HG03442 (cell line): ENCODE results near the gene DDAH1.
A peak's percentile ranks its signal among the peaks of the same experiment; 100 is the strongest.

ENCODE experiments used
- ATAC-seq: cut with Tn5 transposase; IDR thresholded peaks from one replicate; pipeline ENCODE4 v1.9.1; 2021; ENCODE audit warnings: mild to moderate bottlenecking, moderate library complexity; ENCODE audit not compliant: unreplicated experiment

Gene DDAH1

GRCh38 chr1:85279458-85280080 is 185.4 kb downstream of the DDAH1 start:
- no peak for ATAC-seq

DNA sequence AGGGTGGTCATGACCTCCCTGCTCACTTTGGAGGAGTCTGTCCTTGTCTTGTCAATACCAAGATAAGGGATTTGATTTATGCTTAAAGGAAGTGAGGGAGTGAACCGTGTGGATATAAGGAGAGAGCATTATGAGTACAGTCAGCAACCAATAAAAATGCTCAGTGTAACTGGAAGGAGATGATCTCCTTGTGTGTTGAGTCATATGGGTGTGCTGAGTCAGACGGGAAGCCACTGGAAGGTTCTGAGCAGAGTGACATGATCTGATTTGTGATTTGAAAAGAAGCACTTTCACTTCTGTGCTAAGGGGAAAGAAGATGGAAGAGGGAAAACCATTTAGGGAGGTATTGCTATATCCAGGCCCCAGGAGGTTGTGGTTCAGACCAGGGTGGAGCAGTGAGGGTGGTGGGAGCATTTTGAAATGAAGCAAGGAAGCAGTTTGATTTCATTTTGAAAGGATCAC is 186.1 kb downstream of the DDAH1 start:
- peak; percentile 26 for ATAC-seq

- ATAC-seq: no peak
Measured at GRCh38 chr1:85277802-85278201, 187.2 kb downstream of the DDAH1 start.

DNA sequence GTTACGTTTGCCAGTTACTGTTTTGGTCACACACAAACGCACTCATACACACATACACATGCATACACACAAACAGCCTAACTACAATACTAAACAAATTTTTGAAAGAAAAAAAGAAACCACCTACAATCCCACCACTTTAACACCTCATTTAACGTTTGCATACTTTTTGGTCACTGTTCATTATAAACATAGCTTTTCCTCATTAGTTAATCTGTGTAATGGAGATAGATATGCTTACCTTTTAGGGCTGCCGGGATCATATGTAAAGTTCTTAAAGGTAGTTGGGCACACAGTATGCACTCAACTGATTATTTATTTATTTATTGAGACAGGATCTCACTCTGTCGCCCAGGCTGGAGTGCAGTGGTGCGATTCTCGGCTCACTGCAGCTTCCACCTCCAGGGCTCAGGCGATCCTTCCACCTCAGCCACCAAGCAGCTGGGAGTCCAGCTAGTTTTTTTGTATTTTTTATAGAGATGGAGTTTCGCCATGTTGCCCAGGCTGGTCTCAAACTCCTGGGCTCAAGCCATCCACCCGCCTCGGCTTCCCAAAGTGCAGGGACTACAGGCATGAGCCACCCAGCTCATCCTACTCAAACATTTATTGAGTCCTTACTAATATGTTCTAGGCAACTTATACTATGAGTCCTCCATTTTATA is 187.8 kb downstream of the DDAH1 start:
- ATAC-seq: no peak

GRCh38 chr1:85276215-85276977 is 188.6 kb downstream of the DDAH1 start, which contains the start of gene BCL10:
Gene BCL10, minus strand, starts transcription at chr1:85276632. Its CDS starts 280 bp downstream, at chr1:85276352.
- peak; percentile 95 for ATAC-seq

DNA sequence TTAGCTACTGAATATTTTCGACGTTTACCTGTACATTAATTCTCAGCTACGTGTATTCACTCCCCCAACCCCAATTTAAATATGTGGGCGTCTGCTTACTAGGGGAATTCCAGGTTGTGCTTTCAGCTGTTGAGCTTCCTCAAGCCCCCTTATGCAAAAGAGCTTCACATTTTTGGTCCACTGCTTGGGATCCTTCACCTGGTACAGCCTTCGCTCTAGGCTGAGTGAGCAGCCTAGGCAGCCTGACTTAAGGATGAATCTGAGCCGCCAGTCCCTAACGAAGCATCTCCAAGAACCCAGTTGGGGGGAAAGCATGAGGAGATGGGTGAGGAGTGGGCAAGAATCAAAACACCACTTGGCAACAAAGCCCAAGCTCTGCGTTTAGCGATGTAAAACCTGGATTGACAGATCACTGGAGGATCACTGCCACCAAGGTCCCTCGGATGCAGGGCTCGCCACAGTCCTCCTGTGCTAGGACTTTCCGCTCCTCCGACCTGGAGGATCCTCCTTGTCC is 189.2 kb downstream of the DDAH1 start:
- ATAC-seq: no peak

DNA sequence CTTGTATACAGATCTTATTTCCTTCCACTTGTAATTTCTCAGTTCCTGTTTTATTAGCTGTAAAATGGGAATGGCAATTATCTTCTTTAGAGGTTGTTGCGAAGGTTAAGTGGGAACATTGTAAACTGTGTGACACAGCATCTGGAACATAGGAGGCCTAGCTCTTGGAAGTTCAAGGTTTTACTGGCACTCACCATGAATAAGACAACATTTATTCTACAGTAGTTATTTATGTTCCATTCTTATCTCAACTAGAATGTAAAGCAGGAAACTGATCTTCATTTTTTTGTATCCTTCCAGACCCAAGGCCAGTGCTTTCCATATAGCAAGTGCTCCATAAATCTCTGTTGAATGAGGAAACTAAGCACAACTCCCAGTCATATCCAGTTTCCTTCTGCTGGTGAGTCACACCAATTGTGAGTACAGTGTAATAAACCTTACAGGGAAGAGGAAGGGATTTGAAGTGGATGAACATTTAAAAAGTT is 189.9 kb downstream of the DDAH1 start:
- no peak for ATAC-seq

DNA sequence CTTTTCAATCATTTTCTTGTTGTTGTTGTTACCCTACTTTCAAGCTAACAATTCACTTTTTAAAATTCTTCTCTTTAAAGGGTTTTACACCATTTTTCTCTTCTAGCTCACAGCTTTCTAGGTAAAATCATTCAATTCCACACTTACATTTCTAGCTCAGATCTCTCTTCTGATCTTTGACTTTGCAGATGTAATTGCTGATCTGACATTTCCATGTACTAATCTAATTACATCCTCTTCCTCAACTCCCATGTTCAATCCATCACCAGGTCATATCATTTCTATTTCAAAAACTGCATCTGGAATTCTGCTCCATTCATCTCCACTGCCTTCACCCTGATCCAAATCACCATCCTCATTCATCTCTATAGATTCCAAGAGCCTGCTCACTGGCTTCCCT is 191.6 kb downstream of the DDAH1 start:
- no peak for ATAC-seq

- no peak for ATAC-seq
Measured at GRCh38 chr1:85268801-85269585, 196.0 kb downstream of the DDAH1 start.
